GM12872 (cell line): ENCODE results near the gene MTA2.

Experiments
- TF ChIP-seq, protein P1 (sequence below): IDR thresholded peaks from 3 replicates; pipeline ENCODE4 v1.5.1; 2011; ENCODE audit warnings: low read depth, mild to moderate bottlenecking, low read length, moderate library complexity; ENCODE audit not compliant: insufficient read depth

MTA2 gene

GRCh38 chr11:62556875-62557631 is 44.6 kb downstream of the MTA2 start:
- TF ChIP-seq, protein P1, sequence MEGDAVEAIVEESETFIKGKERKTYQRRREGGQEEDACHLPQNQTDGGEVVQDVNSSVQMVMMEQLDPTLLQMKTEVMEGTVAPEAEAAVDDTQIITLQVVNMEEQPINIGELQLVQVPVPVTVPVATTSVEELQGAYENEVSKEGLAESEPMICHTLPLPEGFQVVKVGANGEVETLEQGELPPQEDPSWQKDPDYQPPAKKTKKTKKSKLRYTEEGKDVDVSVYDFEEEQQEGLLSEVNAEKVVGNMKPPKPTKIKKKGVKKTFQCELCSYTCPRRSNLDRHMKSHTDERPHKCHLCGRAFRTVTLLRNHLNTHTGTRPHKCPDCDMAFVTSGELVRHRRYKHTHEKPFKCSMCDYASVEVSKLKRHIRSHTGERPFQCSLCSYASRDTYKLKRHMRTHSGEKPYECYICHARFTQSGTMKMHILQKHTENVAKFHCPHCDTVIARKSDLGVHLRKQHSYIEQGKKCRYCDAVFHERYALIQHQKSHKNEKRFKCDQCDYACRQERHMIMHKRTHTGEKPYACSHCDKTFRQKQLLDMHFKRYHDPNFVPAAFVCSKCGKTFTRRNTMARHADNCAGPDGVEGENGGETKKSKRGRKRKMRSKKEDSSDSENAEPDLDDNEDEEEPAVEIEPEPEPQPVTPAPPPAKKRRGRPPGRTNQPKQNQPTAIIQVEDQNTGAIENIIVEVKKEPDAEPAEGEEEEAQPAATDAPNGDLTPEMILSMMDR: no peak

GRCh38 chr11:62556108-62556874 is 45.4 kb downstream of the MTA2 start:
- TF ChIP-seq, protein P1: no peak

- TF ChIP-seq, protein P1: no peak
Observed at GRCh38 chr11:62555464-62556107, 46.1 kb downstream of the MTA2 start.

DNA sequence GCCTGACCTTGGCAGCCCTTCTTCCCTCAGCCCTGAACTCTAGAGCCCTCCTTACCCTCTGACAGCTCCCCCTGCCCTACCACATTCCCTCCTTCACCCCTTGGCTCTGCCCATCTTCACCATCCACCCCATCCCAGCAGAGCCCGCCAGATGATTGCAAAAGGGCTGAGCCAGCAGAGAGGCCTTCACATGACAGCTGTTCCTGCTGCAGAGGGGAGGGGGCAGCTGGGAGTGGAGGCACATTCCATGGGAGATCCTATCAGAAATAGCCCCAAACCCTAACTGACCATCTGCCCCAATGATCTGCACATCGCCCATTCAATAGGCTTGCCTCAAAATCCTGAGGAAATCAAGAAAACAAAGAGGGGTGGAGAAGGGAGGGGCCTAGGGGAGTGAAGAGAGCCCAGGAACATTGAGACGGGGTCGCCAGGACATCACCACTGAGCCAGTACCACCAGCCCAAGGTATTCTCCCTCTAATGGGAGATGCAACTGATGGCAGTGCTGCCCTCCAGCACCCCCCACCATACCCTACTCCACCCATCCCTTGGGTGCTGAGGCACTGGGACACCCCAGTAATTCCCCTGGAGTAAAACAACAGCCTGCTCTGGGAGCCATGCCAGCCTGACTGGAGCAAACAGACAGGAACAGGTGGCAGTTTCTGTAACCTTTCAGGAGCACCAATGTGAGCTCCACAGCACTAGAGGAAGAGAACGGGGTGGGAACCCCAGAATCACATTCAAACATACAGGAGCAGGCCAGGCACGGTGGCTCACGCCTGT is 47.1 kb downstream of the MTA2 start:
- TF ChIP-seq, protein P1: no peak

DNA sequence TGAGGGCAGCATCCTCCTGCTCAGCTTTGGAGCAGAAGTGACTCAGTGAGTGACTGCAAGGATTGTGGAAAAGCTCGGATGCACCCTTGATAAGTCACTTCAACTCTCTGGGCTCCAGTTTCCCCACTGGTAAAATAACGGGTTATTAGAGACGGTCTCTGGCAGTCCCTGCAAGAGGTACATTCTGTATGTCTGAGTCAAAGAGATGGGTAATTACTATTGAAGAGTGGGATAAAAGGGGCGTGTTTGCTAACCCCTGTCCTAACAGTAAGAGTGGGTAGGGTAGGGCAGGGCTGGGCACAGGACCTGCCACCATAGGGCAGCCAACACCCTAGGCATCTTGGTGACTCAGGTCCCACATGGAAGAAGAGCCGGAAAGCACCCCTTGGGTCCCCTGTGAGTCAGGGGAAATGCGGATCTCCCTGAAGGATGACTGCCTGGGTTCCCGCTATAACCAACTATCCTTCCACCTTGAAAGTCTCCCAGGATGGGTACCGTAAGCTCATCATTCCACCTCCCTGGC is 47.8 kb downstream of the MTA2 start:
- TF ChIP-seq, protein P1: no peak

- TF ChIP-seq, protein P1: no peak
Observed at GRCh38 chr11:62553080-62553838, 48.4 kb downstream of the MTA2 start.
